Stomach (tissue), 9 donors: ENCODE data around the gene MYO3B. TPM values are rescaled to one million over a fixed set of nuclear protein-coding genes. Genes with fewer than 3 reads are reported as not detected.

Source experiments
- DNase-seq, 2 donors: peaks; one replicate each; pipeline versions ENCODE4 v3.0.0 to v3.0.0-alpha.2; 2013 to 2019
- H3K27ac ChIP-seq, 5 donors: fragments of 200-600 bp in 4 of 5; sonication (generic) in 4 of 5; one replicate each; pipeline ENCODE4 v1.5.1; 2013 to 2019; ENCODE audit warnings: mild to moderate bottlenecking in 1 of 5, moderate library complexity in 1 of 5
- H3K27me3 ChIP-seq, 3 donors: fragments of 200-600 bp; sonication (generic); one replicate each; pipeline ENCODE4 v1.5.1; 2017 to 2019; ENCODE audit warnings: mixed run types in 1 of 3
- H3K36me3 ChIP-seq, 4 donors: fragments of 200-600 bp; sonication (generic); 1 replicate in 3 of 4; 2 replicates in 1 of 4; pipeline ENCODE4 v1.5.1; 2016 to 2019
- H3K4me1 ChIP-seq, 4 donors: fragments of 200-600 bp; sonication (generic); one replicate each; pipeline ENCODE4 v1.5.1; 2016 to 2019
- H3K4me3 ChIP-seq, 4 donors: fragments of 200-600 bp; sonication (generic) in 3 of 4; one replicate each; pipeline ENCODE4 v1.5.1; 2016 to 2019; ENCODE audit warnings: mild to moderate bottlenecking in 1 of 4
- H3K9me3 ChIP-seq, 4 donors: fragments of 200-600 bp; sonication (generic); one replicate each; pipeline ENCODE4 v1.5.1; 2016 to 2019
- CTCF ChIP-seq, 7 experiments: fragments of 450-650 bp in 4 of 7; fragments of 200-600 bp in 3 of 7; sonication (generic) in 3 of 7; IDR thresholded peaks; one replicate each; pipeline ENCODE4 v1.5.1; 2016 to 2019; ENCODE audit warnings: antibody characterized with exemption in 7 of 7, control low read depth in 2 of 7, mild to moderate bottlenecking in 1 of 7
- EP300 ChIP-seq: sonication (generic); formaldehyde crosslinking; IDR thresholded peaks from one replicate; pipeline ENCODE4 v1.6.1; 2017; ENCODE audit warnings: antibody characterized with exemption
- POLR2A ChIP-seq, 4 donors: fragments of 450-650 bp; IDR thresholded peaks; one replicate each; pipeline ENCODE4 v1.6.1; 2016; ENCODE audit warnings: antibody characterized with exemption in 4 of 4, control low read depth in 2 of 4, mild to moderate bottlenecking in 1 of 4, moderate library complexity in 1 of 4
- POLR2AphosphoS5 ChIP-seq, 3 donors: sonication (generic); formaldehyde crosslinking; IDR thresholded peaks; one replicate each; pipeline ENCODE4 v1.6.1; 2016; ENCODE audit warnings: antibody characterized with exemption in 3 of 3
- WGBS, 5 donors: extraction: QIAGEN DNeasy Blood & Tissue Kit in 3 of 5; methylation state at CpG; one replicate each; pipeline versions ENCODE4 v1.1.5 to v1.1.7; 2013 to 2018; 5-methylcytosine and 5-hydroxymethylcytosine counted together
- intact Hi-C: fragments of 100-400 bp; cut with DNase I; formaldehyde crosslinking; loops from one replicate; pipeline ENCODE4 v1.15.1; 2023; ENCODE audit warnings: low total_unique reads
- polyA plus RNA-seq, 3 donors: library from polyadenylated mRNA; stranded (reverse); fragments of 200-250 nt; gene quantifications; one replicate each; pipeline ENCODE4 v1.2.3, GENCODE V29; 2013
- total RNA-seq, 5 donors: library from RNA; depleted of rRNA; stranded (reverse); fragments of >200 nt; gene quantifications; one replicate each; pipeline versions ENCODE4 v1.1.0 to v1.2.3, GENCODE V29; 2014 to 2016
- donor health status: healthy with polysubstance abuse.
- donor health status: Bipolar disorder and iron deficiency.
- donor health status: healthy.

MYO3B gene
- total and polyA plus RNA-seq, 8 donors = 0.05 to 0.37 TPM; not detected in 6

DNA sequence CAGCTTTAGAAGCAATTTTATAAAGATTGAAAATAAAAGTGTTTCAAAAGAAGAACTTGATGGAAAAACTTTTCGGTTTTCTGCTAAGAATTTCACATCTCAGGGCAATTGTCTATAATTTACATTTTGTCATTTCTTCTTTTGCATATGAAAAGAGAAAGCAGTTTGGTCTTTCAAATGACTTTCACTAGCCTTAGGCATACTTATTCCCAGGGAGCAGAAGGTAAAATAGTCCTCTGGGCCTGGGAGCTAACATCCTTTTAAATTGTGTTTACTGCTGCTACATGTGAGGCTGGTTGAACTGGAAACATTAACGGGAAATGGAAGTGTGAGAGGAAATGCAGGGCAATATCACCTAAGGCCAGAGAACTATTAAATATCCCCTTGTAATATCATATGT is 37.1 kb downstream of the MYO3B start:
- no peak for DNase-seq
- Histone ChIP-seq H3K27ac (no peak overlapping the region), H3K4me3 (no peak overlapping the region), H3K36me3 (no peaks in the 10 kb centered on the region), H3K9me3 (peaks cover 0 to 10% (median 3%) of the 10 kb centered on the region in 4 donors), H3K4me1 (peaks cover 0 to 12% (median 0%) of the 10 kb centered on the region in 4 donors), H3K27me3 (no peaks in the 10 kb centered on the region)
- intact Hi-C loops = no loop called here
- 57 to 80% (median 79%) methylated on average over 2 of the region's 2 CpGs for WGBS, 5 donors
- TF ChIP-seq CTCF (IDR thresholded peaks at IDR 0.05) (no peak), EP300 (no peak), POLR2A (IDR thresholded peaks at IDR 0.05) (no peak), POLR2AphosphoS5 (IDR thresholded peaks at IDR 0.05) (no peak)

- Histone ChIP-seq H3K36me3 (no peaks in the 10 kb centered on the region), H3K27me3 (no peaks in the 10 kb centered on the region), H3K4me1 (peaks cover 0 to 12% (median under 1%) of the 10 kb centered on the region in 4 donors), H3K4me3 (no peak overlapping the region), H3K9me3 (peaks cover 0 to under 1% (median 0%) of the 10 kb centered on the region in 4 donors), H3K27ac (no peak overlapping the region)
- WGBS, 5 donors = 87 to 93% (median 91%) methylated on average over 3 of the region's 3 CpGs
- no peak for TF ChIP-seq POLR2AphosphoS5 (IDR thresholded peaks at IDR 0.05)
- TF ChIP-seq CTCF (IDR thresholded peaks at IDR 0.05) = no peak
- TF ChIP-seq EP300 = no peak
- no peak for TF ChIP-seq POLR2A (IDR thresholded peaks at IDR 0.05)
- intact Hi-C loops = no loop called here
- no peak for DNase-seq
Observed at GRCh38 chr2:170216428-170216827, 38.5 kb downstream of the MYO3B start.

DNA sequence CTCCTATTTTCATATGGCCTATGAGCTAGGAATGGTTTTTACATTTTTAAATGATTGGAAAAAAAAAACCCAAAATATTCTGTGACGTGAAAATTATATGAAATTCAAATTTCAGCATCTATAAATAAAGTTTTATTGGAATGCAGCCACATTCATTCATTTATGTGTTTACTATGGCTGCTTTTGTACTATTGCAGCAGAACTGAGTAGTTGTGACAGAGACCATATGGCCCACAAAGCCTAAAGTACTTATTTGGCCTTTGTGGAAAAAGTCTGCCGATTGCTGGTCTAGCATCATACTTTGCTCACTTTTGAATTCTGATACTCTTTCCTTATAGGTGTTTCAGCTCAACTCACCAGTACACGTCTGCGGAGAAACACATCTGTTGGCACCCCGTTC is 39.0 kb downstream of the MYO3B start:
- H3K4me1 ChIP-seq = peaks cover 0 to 12% (median 3%) of the 10 kb centered on the region in 4 donors
- DNase-seq = peak in 1 of 2 donors; percentile 51
- H3K27ac ChIP-seq = peak overlapping the region in 4 of 5 donors; percentile 6 to 47 (median 26)
- H3K9me3 ChIP-seq = no peaks in the 10 kb centered on the region
- no peaks in the 10 kb centered on the region for H3K27me3 ChIP-seq
- no peaks in the 10 kb centered on the region for H3K36me3 ChIP-seq
- intact Hi-C loops = no loop called here
- 68 to 85% (median 75%) methylated on average over 5 of the region's 5 CpGs for WGBS, 5 donors
- TF ChIP-seq EP300 = no peak
- no peak for TF ChIP-seq POLR2AphosphoS5 (IDR thresholded peaks at IDR 0.05)
- no peak for TF ChIP-seq CTCF (IDR thresholded peaks at IDR 0.05)
- no peak for TF ChIP-seq POLR2A (IDR thresholded peaks at IDR 0.05)
- no peak overlapping the region for H3K4me3 ChIP-seq

DNA sequence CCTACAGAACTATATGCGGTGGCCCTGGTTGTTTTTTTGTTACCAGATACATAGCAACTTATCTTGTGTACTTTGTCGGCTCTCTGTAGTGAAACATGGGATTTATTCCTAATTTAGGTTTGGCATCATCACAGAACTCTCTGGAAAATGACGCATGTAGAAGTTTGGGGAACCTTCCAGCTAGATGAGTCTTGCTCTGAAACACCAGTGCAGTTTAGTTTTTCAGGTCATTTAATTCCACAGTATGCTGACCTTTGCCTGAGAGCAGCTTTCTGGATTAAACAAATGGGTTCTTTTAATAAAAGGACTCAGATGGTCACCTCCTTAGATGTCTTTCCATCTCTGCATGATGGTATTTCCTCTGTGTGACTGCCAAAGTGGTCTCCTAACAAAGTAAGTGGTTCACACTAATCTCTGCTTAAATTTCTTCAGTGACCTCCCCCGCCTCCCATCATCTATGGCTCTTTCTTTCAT is 39.9 kb downstream of the MYO3B start:
- Histone ChIP-seq H3K4me3 (no peak overlapping the region), H3K27me3 (no peaks in the 10 kb centered on the region), H3K9me3 (no peaks in the 10 kb centered on the region), H3K36me3 (no peaks in the 10 kb centered on the region), H3K27ac (peak overlapping the region in 3 of 5 donors; percentile 11 to 47 (median 38)), H3K4me1 (peaks cover 0 to 12% (median 3%) of the 10 kb centered on the region in 4 donors)
- 68 to 83% (median 75%) methylated on average over 4 of the region's 4 CpGs for WGBS, 5 donors
- DNase-seq = peak in 1 of 2 donors; percentile 54
- intact Hi-C loops = no loop called here
- TF ChIP-seq POLR2AphosphoS5 (IDR thresholded peaks at IDR 0.05) (peak in 1 of 3 donors; percentile 14), EP300 (no peak)

DNA sequence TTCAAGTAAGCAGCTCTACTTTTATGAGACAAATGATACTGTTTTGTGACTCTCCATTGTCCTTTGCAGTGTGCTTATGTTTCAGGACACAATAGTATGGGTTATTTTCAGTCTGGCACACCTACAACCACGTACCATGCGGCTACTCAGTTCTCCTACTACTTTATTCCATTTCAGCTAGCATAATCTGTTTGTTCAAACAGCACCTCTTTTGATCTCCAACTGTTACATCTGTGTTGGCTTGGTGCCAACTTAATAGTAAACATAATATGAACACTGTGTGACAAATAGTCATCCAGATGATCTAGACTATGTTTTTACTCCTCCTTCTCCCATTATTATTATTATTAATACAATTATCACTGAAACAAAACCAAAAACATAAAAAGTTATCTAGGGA is 40.5 kb downstream of the MYO3B start:
- Histone ChIP-seq H3K9me3 (no peaks in the 10 kb centered on the region), H3K27ac (peak overlapping the region in 1 of 5 donors; percentile 26), H3K36me3 (no peaks in the 10 kb centered on the region), H3K4me3 (no peak overlapping the region), H3K27me3 (no peaks in the 10 kb centered on the region), H3K4me1 (peaks cover 0 to 12% (median 3%) of the 10 kb centered on the region in 4 donors)
- DNase-seq = peak in 1 of 2 donors; percentile 37
- TF ChIP-seq CTCF (IDR thresholded peaks at IDR 0.05) = no peak
- no peak for TF ChIP-seq POLR2AphosphoS5 (IDR thresholded peaks at IDR 0.05)
- TF ChIP-seq EP300 = no peak
- no peak for TF ChIP-seq POLR2A (IDR thresholded peaks at IDR 0.05)
- intact Hi-C loops = no loop called here
- WGBS, 5 donors = 19 to 42% (median 32%) methylated on average over 2 of the region's 2 CpGs
